Small intestine (tissue), 7 donors: ENCODE data around the gene TNN. TPM values are rescaled to one million over a fixed set of nuclear protein-coding genes. Genes with fewer than 3 reads are reported as not detected.
"Not testable (repeated sequence)": the region's sequence is repeated elsewhere in the genome, so short reads cannot be mapped to it uniquely, and the experiment has no call there.

Experiments
- DNase-seq, 2 donors: peaks; one replicate each; pipeline versions ENCODE4 v3.0.0 to v3.0.0-alpha.2; 2013
- FAIRE-seq: peaks from 2 replicates; lab custom pipeline; 2012; peaks lifted over from hg19 to GRCh38; lab: Jason Lieb, UNC
- H3K27ac ChIP-seq, 3 donors: one replicate each; pipeline ENCODE4 v1.5.1; 2013; ENCODE audit warnings: low read length in 2 of 3, mild to moderate bottlenecking in 2 of 3, control low read depth in 1 of 3, inconsistent platforms in 1 of 3, low read depth in 1 of 3, moderate library complexity in 1 of 3
- H3K27me3 ChIP-seq, 3 donors: one replicate each; pipeline ENCODE4 v1.6.1; 2013; ENCODE audit warnings: low read length in 3 of 3, inconsistent platforms in 1 of 3; ENCODE audit not compliant: control insufficient read depth in 3 of 3, insufficient read depth in 3 of 3
- H3K36me3 ChIP-seq, 3 donors: one replicate each; pipeline ENCODE4 v1.6.1; 2013; ENCODE audit warnings: low read length in 3 of 3, inconsistent platforms in 1 of 3, low read depth in 1 of 3, mild to moderate bottlenecking in 1 of 3, moderate library complexity in 1 of 3; ENCODE audit not compliant: control insufficient read depth in 3 of 3, insufficient read depth in 2 of 3
- H3K4me1 ChIP-seq, 3 donors: one replicate each; pipeline ENCODE4 v1.6.1; 2013; ENCODE audit warnings: low read length in 2 of 3, inconsistent platforms in 1 of 3, low read depth in 1 of 3, mild to moderate bottlenecking in 1 of 3, moderate library complexity in 1 of 3; ENCODE audit not compliant: control insufficient read depth in 3 of 3, insufficient read depth in 2 of 3
- H3K4me3 ChIP-seq, 3 donors: one replicate each; pipeline ENCODE4 v1.5.1; 2013; ENCODE audit warnings: low read length in 3 of 3, control low read depth in 1 of 3, inconsistent platforms in 1 of 3, low read depth in 1 of 3, mild to moderate bottlenecking in 1 of 3, moderate library complexity in 1 of 3
- H3K9me3 ChIP-seq, 2 donors: one replicate each; pipeline ENCODE4 v1.6.1; 2013; ENCODE audit warnings: low read depth in 1 of 2, low read length in 1 of 2; ENCODE audit not compliant: control insufficient read depth in 2 of 2, insufficient read depth in 1 of 2
- WGBS, 3 donors: extraction: QIAGEN DNeasy Blood & Tissue Kit; methylation state at CpG; one replicate each; pipeline ENCODE4 v1.1.7; 2013; 5-methylcytosine and 5-hydroxymethylcytosine counted together
- polyA plus RNA-seq, 4 donors: library from polyadenylated mRNA; stranded (reverse) in 3 of 4; unstranded in 1 of 4; fragments of 200-250 nt in 3 of 4; fragments of 120-200 nt in 1 of 4; gene quantifications; one replicate each; pipeline versions ENCODE4 v1.2.1 to v1.2.3, GENCODE V29; 2013
- donor health status: healthy with polysubstance abuse.
- donor health status: control.
- donor health status: control.
- donor health status: Bipolar disorder and iron deficiency.
- donor health status: healthy.

TNN gene
- polyA plus RNA-seq, 4 donors, result 0.01 to 0.28 TPM; not detected in 2

DNA sequence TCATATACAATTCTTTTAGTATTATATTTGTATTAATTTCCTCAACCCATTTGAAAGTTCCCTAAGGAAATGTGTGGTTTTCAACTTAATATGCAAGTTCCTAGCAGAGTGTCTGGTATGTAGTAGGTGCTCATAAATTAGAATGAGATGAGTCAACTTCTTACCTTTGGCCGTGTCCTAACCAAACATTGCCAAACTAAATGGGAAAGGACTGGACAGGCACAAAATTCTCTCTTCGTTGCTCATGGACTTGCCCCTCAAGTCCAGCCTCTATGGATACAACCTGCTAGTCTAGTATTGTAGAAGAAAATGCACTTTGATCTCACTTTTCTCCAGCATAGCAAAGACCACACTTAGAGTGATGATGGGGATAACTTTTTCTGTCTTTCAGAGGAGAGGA lies 32.9 kb upstream of the TNN start:
- Histone ChIP-seq H3K4me1 (no peaks in the 10 kb centered on the region), H3K27me3 (no peaks in the 10 kb centered on the region), H3K9me3 (no peaks in the 10 kb centered on the region), H3K27ac (no peak overlapping the region), H3K4me3 (no peak overlapping the region), H3K36me3 (no peaks in the 10 kb centered on the region)
- 46 to 61% (median 53%) methylated on average over 2 of the region's 2 CpGs for WGBS, 3 donors
- DNase-seq, result no peak
- no peak for FAIRE-seq

DNA sequence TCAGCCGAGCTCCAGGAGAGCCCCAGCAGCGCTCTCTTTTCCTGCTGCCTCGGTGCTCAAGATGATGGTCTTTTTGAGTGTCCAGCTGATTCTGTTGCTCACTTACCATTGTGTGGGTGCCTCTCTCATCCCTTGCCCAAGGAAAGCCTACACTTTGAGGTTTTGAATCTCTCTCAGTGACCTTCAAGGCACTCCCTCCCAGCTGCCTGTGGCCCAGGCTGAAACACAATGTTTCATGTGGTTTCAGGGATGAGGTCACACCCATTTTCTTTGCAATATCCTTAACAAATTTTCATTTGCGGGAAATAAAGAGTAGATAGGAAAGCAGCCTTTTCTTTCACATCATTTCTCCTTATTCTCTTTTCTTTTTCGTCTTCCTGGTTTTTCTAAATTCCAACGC lies 31.8 kb upstream of the TNN start:
- Histone ChIP-seq H3K4me3 (no peak overlapping the region), H3K9me3 (no peaks in the 10 kb centered on the region), H3K27ac (no peak overlapping the region), H3K36me3 (no peaks in the 10 kb centered on the region), H3K27me3 (no peaks in the 10 kb centered on the region), H3K4me1 (no peaks in the 10 kb centered on the region)
- 91 to 94% (median 92%) methylated on average over 6 of the region's 6 CpGs for WGBS, 3 donors
- FAIRE-seq, result no peak
- no peak for DNase-seq

DNA sequence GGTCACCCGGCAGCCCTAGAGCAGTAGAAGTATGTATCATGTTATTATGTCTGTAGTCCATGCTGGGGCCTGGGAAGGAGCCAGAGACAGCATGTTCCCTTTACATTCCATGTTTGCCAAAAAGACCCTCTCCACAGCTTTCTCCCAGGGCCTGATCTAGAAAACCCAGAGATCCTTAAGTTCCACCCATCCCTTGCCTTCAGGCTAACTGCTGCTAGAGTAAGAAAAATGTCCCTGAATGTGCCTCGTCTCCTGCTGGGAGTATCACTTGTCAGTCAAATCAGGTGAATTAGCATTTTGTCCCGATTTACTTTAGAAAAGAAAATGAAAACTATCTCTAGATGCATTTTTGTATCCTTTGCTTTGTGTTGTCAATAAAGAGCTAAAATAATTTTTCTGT lies 31.2 kb upstream of the TNN start:
- FAIRE-seq (no peak), DNase-seq (no peak)
- WGBS, 3 donors, result 61 to 68% (median 65%) methylated on average over 3 of the region's 3 CpGs
- Histone ChIP-seq H3K9me3 (no peaks in the 10 kb centered on the region), H3K27ac (no peak overlapping the region), H3K4me3 (no peak overlapping the region), H3K36me3 (no peaks in the 10 kb centered on the region), H3K4me1 (no peaks in the 10 kb centered on the region), H3K27me3 (no peaks in the 10 kb centered on the region)

DNA sequence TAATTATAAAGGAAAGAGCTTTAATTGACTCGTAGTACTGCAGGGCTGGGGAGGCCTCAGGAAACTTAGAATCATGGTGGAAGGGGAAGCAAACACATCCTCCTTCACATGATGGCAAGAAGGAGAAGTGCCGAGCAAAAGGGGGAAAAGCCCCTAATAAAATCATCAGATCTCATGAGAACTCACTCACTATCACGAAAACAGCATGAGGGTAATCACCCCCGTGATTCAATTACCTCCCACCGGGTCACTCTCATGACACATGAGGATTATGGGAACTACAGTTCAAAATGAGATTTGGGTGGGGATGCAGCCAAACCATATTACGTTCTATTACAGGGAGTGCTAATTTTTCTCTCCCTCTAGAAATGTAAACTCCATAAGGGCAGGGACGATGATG lies 30.2 kb upstream of the TNN start:
- H3K4me1 ChIP-seq, result no peaks in the 10 kb centered on the region
- no peak for DNase-seq
- FAIRE-seq, result no peak
- H3K27me3 ChIP-seq, result no peaks in the 10 kb centered on the region
- no peak overlapping the region for H3K27ac ChIP-seq
- 53 to 61% (median 61%) methylated on average over 7 of the region's 7 CpGs for WGBS, 3 donors
- no peaks in the 10 kb centered on the region for H3K36me3 ChIP-seq
- H3K4me3 ChIP-seq, result no peak overlapping the region
- H3K9me3 ChIP-seq, result no peaks in the 10 kb centered on the region

DNA sequence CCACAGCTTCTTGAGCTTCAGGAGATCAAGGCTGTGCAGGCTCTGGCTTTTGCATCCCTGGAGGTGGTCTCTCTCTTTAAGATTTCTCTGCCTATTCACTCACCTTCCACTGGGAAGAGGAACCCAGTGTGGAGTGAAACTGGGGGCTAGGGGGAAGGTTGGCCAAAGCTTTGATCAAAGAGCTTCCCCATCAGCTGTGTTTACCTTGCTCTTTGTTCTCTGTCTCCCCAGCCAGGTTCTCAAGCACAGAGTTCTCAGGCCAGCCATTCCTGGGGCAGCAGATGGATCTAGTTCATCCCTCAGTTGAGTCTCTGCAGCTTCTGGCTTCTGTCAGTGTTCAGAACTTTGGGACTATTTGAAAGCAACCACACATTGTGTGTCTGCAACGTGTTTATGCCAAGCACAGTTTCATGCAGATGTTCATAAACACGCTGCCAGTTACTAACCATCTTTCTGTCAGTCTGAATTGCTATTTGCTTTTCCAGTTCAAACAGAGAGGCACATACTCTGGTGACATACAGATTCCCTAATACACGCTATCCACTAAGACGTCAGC lies 27.2 kb upstream of the TNN start:
- Histone ChIP-seq H3K9me3 (no peaks in the 10 kb centered on the region), H3K27ac (no peak overlapping the region), H3K36me3 (no peaks in the 10 kb centered on the region), H3K27me3 (no peaks in the 10 kb centered on the region), H3K4me3 (no peak overlapping the region), H3K4me1 (no peaks in the 10 kb centered on the region)
- WGBS, 3 donors, result 52 to 70% (median 67%) methylated on average over 4 of the region's 4 CpGs
- DNase-seq (no peak), FAIRE-seq (no peak)

DNA sequence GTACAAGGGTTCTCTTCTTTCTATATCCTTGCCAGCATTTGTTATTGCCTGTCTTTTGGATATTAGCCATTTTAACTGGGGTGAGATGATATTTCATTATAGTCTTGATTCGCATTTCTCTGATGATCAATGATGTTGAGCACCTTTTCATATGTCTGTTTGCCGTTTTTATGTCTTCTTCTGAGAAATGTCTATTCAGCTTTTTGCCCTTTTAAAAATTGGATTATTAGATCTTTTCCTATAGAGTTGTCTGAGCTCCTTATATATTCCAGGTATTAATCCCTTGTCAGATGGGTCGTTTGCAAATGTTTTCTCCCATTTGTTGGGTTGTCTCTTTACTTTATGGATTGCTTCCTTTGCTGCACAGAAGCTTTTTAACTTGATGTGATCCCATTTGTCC lies 25.0 kb upstream of the TNN start:
- Histone ChIP-seq H3K27ac (no peak overlapping the region), H3K4me1 (no peaks in the 10 kb centered on the region), H3K9me3 (no peaks in the 10 kb centered on the region), H3K27me3 (no peaks in the 10 kb centered on the region), H3K36me3 (no peaks in the 10 kb centered on the region), H3K4me3 (no peak overlapping the region)
- DNase-seq, result no peak
- no peak for FAIRE-seq
- 69 to 75% (median 74%) methylated on average over 3 of the region's 3 CpGs for WGBS, 3 donors

DNA sequence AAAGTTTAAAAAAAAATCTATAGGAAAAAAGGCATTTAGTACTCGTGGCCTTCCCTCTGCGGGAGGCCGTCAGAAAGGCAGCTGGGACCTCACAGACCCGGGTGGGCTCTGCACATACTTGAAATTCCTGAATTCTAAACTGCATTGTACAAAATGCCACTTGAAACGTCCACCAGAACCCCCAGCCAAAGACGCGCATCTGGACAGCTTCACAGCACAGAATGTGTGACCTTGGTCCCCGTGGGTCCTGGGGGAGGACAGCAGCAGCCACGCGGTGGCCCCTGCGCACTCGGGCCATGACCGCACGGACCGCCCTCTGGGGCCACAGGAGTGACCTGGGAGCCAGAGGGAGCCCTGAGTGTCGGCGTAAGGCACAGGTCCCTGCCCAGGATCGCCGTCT lies 23.8 kb upstream of the TNN start:
- H3K36me3 ChIP-seq, result no peaks in the 10 kb centered on the region
- no peaks in the 10 kb centered on the region for H3K4me1 ChIP-seq
- no peak for DNase-seq
- H3K4me3 ChIP-seq, result no peak overlapping the region
- H3K27me3 ChIP-seq, result no peaks in the 10 kb centered on the region
- WGBS, 3 donors, result 65 to 76% (median 75%) methylated on average over 19 of the region's 19 CpGs
- FAIRE-seq, result no peak
- no peak overlapping the region for H3K27ac ChIP-seq
- H3K9me3 ChIP-seq, result no peaks in the 10 kb centered on the region

DNA sequence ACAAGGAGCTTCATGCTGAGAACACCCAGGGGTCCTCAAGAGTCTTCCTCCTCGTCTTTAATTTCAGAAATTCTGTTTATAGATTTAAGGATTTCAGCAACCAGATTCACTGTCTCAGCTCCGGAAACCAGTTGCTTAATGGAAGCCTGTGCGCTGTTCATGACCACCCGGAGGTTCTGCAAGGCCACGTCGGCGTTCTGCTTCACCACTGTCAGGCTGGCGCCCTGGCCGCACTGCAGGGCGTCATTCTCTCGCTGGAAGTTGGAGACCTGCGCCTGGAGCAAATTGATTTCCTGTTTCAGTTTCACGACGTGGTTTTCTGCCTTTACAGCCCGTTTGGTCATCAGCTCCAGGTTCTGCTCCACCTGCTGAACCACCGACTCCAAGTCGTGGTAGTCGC lies 23.0 kb upstream of the TNN start:
- WGBS, 3 donors, result 82 to 89% (median 87%) methylated on average over 18 of the region's 18 CpGs
- H3K27ac ChIP-seq, DNase-seq, H3K4me3 ChIP-seq, H3K36me3 ChIP-seq, FAIRE-seq, H3K9me3 ChIP-seq, H3K4me1 ChIP-seq, H3K27me3 ChIP-seq: not testable (repeated sequence)

DNA sequence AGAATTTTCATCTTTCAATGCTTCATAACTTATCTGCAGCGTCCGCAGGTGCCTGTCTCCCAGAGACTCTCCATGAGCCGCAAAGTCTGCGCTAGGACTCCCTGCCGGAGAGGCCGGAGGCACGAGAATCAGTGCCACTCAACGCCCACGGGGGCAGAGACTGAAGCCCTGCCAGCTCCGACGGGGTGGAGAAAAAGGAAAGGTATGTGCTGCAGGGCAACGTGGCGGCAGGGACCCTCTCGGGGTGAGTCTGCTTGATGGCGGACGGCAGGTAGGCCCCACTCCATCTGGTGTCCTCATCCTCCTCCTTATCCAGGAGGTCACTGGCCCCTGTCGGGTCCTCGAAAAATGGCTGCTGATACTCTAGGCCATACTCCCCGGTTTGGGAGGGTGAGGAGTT lies 22.5 kb upstream of the TNN start:
- Histone ChIP-seq H3K36me3 (no peaks in the 10 kb centered on the region), H3K4me1 (no peaks in the 10 kb centered on the region), H3K9me3 (no peaks in the 10 kb centered on the region), H3K27me3 (no peaks in the 10 kb centered on the region), H3K4me3 (no peak overlapping the region), H3K27ac (no peak overlapping the region)
- no peak for FAIRE-seq
- DNase-seq, result no peak
- WGBS, 3 donors, result 93 to 95% (median 94%) methylated on average over 19 of the region's 19 CpGs
